HepG2 (cell line): ENCODE results near the gene CGB5. TPM values are rescaled to one million over a fixed set of nuclear protein-coding genes. Genes with fewer than 3 reads are reported as not detected.
A peak's percentile ranks its signal among the peaks of the same experiment; 100 is the strongest.

Source experiments
- PAXIP1 ChIP-seq: sonication (generic); formaldehyde crosslinking; conservative IDR thresholded peaks from 2 replicates; pipeline ENCODE4 v1.4.0; 2020; ENCODE audit warnings: mild to moderate bottlenecking, missing genetic modification reagents, moderate library complexity
- SOX6 ChIP-seq, 2 experiments: fragments of 450-650 bp in 1 of 2; sonication (generic) in 1 of 2; formaldehyde crosslinking in 1 of 2; IDR thresholded peaks; 2 replicates each; pipeline versions ENCODE4 v1.4.0 to v1.6.1; 2017 to 2020; ENCODE audit warnings: antibody characterized with exemption in 1 of 2, mild to moderate bottlenecking in 1 of 2, missing genetic modification reagents in 1 of 2
- ZNF333 ChIP-seq: sonication (generic); formaldehyde crosslinking; IDR thresholded peaks from 2 replicates; pipeline ENCODE4 v1.4.0; 2020; ENCODE audit warnings: mild to moderate bottlenecking, missing genetic modification reagents, borderline replicate concordance
- ZNF616 ChIP-seq: sonication (generic); formaldehyde crosslinking; IDR thresholded peaks from 2 replicates; pipeline ENCODE4 v1.5.0; 2020; ENCODE audit warnings: low read depth, mild to moderate bottlenecking, missing genetic modification reagents
- ZNF713 ChIP-seq: sonication (generic); formaldehyde crosslinking; IDR thresholded peaks from 2 replicates; pipeline ENCODE4 v1.4.0; 2020; ENCODE audit warnings: mild to moderate bottlenecking, missing genetic modification reagents
- polyA plus RNA-seq, 8 experiments: library from polyadenylated mRNA; depleted of rRNA in 3 of 8; stranded (reverse) in 7 of 8; unstranded in 1 of 8; fragments of >200 nt; fragmentation: Illumina TruSeq in 4 of 8; extraction: Trizol in 4 of 8; gene quantifications; 2 replicates each; pipeline versions ENCODE4 v1.2.1 to v1.2.3, GENCODE V29; 2011 to 2016; ENCODE audit warnings: low read depth in 4 of 8, missing spikeins in 1 of 8, mixed read lengths in 1 of 8; ENCODE audit not compliant: insufficient read depth in 1 of 8
- total RNA-seq, 5 experiments: library from RNA; depleted of rRNA; stranded (reverse); fragments of >200 nt; fragmentation: Illumina TruSeq; extraction: Trizol; gene quantifications; 2 replicates each; pipeline ENCODE4 v1.2.3, GENCODE V29; 2016; ENCODE audit warnings: low read depth in 1 of 5
- TF ChIP-seq, protein P1 (sequence below): sonication (generic); formaldehyde crosslinking; conservative IDR thresholded peaks from 2 replicates; pipeline ENCODE4 v1.5.0; 2020; ENCODE audit warnings: missing genetic modification reagents
- TF ChIP-seq, protein P2 (sequence below): sonication (generic); formaldehyde crosslinking; IDR thresholded peaks from 2 replicates; pipeline ENCODE4 v1.4.0; 2020; ENCODE audit warnings: missing genetic modification reagents

CGB5 gene
- total and polyA plus RNA-seq, 2 of the 13 experiments (the other 11 are each of a cell fraction or from before 2014, with no cell fraction given), result not detected

- TF ChIP-seq, protein P1, sequence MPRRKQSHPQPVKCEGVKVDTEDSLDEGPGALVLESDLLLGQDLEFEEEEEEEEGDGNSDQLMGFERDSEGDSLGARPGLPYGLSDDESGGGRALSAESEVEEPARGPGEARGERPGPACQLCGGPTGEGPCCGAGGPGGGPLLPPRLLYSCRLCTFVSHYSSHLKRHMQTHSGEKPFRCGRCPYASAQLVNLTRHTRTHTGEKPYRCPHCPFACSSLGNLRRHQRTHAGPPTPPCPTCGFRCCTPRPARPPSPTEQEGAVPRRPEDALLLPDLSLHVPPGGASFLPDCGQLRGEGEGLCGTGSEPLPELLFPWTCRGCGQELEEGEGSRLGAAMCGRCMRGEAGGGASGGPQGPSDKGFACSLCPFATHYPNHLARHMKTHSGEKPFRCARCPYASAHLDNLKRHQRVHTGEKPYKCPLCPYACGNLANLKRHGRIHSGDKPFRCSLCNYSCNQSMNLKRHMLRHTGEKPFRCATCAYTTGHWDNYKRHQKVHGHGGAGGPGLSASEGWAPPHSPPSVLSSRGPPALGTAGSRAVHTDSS (CRISPR knock-in tag), result no peak
- TF ChIP-seq, protein P2, sequence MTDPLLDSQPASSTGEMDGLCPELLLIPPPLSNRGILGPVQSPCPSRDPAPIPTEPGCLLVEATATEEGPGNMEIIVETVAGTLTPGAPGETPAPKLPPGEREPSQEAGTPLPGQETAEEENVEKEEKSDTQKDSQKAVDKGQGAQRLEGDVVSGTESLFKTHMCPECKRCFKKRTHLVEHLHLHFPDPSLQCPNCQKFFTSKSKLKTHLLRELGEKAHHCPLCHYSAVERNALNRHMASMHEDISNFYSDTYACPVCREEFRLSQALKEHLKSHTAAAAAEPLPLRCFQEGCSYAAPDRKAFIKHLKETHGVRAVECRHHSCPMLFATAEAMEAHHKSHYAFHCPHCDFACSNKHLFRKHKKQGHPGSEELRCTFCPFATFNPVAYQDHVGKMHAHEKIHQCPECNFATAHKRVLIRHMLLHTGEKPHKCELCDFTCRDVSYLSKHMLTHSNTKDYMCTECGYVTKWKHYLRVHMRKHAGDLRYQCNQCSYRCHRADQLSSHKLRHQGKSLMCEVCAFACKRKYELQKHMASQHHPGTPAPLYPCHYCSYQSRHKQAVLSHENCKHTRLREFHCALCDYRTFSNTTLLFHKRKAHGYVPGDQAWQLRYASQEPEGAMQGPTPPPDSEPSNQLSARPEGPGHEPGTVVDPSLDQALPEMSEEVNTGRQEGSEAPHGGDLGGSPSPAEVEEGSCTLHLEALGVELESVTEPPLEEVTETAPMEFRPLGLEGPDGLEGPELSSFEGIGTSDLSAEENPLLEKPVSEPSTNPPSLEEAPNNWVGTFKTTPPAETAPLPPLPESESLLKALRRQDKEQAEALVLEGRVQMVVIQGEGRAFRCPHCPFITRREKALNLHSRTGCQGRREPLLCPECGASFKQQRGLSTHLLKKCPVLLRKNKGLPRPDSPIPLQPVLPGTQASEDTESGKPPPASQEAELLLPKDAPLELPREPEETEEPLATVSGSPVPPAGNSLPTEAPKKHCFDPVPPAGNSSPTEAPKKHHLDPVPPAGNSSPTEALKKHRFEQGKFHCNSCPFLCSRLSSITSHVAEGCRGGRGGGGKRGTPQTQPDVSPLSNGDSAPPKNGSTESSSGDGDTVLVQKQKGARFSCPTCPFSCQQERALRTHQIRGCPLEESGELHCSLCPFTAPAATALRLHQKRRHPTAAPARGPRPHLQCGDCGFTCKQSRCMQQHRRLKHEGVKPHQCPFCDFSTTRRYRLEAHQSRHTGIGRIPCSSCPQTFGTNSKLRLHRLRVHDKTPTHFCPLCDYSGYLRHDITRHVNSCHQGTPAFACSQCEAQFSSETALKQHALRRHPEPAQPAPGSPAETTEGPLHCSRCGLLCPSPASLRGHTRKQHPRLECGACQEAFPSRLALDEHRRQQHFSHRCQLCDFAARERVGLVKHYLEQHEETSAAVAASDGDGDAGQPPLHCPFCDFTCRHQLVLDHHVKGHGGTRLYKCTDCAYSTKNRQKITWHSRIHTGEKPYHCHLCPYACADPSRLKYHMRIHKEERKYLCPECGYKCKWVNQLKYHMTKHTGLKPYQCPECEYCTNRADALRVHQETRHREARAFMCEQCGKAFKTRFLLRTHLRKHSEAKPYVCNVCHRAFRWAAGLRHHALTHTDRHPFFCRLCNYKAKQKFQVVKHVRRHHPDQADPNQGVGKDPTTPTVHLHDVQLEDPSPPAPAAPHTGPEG (CRISPR knock-in tag), result peak; percentile 71; the same call in 1 of the 2 replicates
- TF ChIP-seq ZNF333 (CRISPR knock-in tag) (no peak), ZNF713 (no peak), SOX6 (IDR thresholded peaks at IDR 0.05) (no peak), SOX6 (CRISPR knock-in tag; IDR thresholded peaks at IDR 0.05) (peak; percentile 67), PAXIP1 (CRISPR knock-in tag) (peak; percentile 60), ZNF616 (CRISPR knock-in tag) (peak; percentile 92; the same call in 1 of the 2 replicates)
Measured at GRCh38 chr19:49085020-49085867, 41.6 kb downstream of the CGB5 start, which contains the start of gene SNRNP70 (continued).
